Effector CD8-positive, alpha-beta T cell (primary cell): Measurements from ENCODE around the gene LY9.

ENCODE experiments used
- DNase-seq: peaks from one replicate; lab custom pipeline; 2025; lab: John Stamatoyannopoulos, UW
- total RNA-seq, 4 experiments: gene quantifications; one replicate each; lab custom pipeline; 2026; lab: John Stamatoyannopoulos, UW

The LY9 gene
- total RNA-seq = 83.9 to 138 (median 98.2) reads per million in 4 experiments

GRCh38 chr1:160795951-160796383 lies at the start of gene LY9:
TSS of gene LY9 (plus strand) at chr1:160796174. CDS start at chr1:160796188, 14 bp downstream.
- DNase-seq = peak; percentile 63

- no peak for DNase-seq
Measured at GRCh38 chr1:160746836-160747500, 49.0 kb upstream of the LY9 start.

GRCh38 chr1:160747717-160748116 lies 48.3 kb upstream of the LY9 start:
- no peak for DNase-seq

GRCh38 chr1:160748181-160748877 lies 47.6 kb upstream of the LY9 start:
- no peak for DNase-seq

GRCh38 chr1:160748878-160749269 lies 47.1 kb upstream of the LY9 start:
- DNase-seq = no peak

- no peak for DNase-seq
Measured at GRCh38 chr1:160750608-160751007, 45.4 kb upstream of the LY9 start.

GRCh38 chr1:160752406-160752805 lies 43.6 kb upstream of the LY9 start:
- DNase-seq = no peak

- no peak for DNase-seq
Measured at GRCh38 chr1:160752924-160753323, 43.0 kb upstream of the LY9 start.

- DNase-seq = no peak
Measured at GRCh38 chr1:160753594-160753993, 42.4 kb upstream of the LY9 start.

GRCh38 chr1:160755461-160755860 lies 40.5 kb upstream of the LY9 start:
- DNase-seq = no peak

GRCh38 chr1:160755911-160756848 lies 39.8 kb upstream of the LY9 start:
- DNase-seq = no peak

- DNase-seq = no peak
Measured at GRCh38 chr1:160756849-160757201, 39.1 kb upstream of the LY9 start.

- DNase-seq = no peak
Measured at GRCh38 chr1:160758521-160758920, 37.5 kb upstream of the LY9 start.

GRCh38 chr1:160759740-160760139 lies 36.2 kb upstream of the LY9 start:
- DNase-seq = no peak

- DNase-seq = no peak
Measured at GRCh38 chr1:160761046-160761445, 34.9 kb upstream of the LY9 start.

- DNase-seq = no peak
Measured at GRCh38 chr1:160761886-160762285, 34.1 kb upstream of the LY9 start.

GRCh38 chr1:160763993-160764392 lies 32.0 kb upstream of the LY9 start:
- DNase-seq = no peak

- no peak for DNase-seq
Measured at GRCh38 chr1:160767395-160768294, 28.3 kb upstream of the LY9 start.

GRCh38 chr1:160768295-160768657 lies 27.7 kb upstream of the LY9 start:
- peak; percentile 57 for DNase-seq

GRCh38 chr1:160772331-160772730 lies 23.6 kb upstream of the LY9 start:
- no peak for DNase-seq

- no peak for DNase-seq
Measured at GRCh38 chr1:160773093-160773492, 22.9 kb upstream of the LY9 start.
